H9 (cell line): ENCODE measurements around the gene SF3B3. TPM values are rescaled to one million over a fixed set of nuclear protein-coding genes. Genes with fewer than 3 reads are reported as not detected.

ENCODE experiments used
- DNase-seq: peaks from one replicate; pipeline ENCODE4 v3.0.0-alpha.2; 2017
- H2AFZ ChIP-seq: one replicate; pipeline ENCODE4 v1.6.1; 2013; ENCODE audit warnings: mild to moderate bottlenecking, low read length, control low read depth, moderate library complexity
- H2AK5ac ChIP-seq: 2 replicates; pipeline ENCODE4 v1.6.1; 2013; ENCODE audit warnings: low read length, control low read depth, mixed read lengths; ENCODE audit not compliant: insufficient read length
- H2BK120ac ChIP-seq: one replicate; pipeline ENCODE4 v1.6.1; 2013; ENCODE audit warnings: low read depth, mild to moderate bottlenecking, low read length, control low read depth, inconsistent platforms; ENCODE audit not compliant: poor library complexity, severe bottlenecking
- H2BK12ac ChIP-seq: 2 replicates; pipeline ENCODE4 v1.6.1; 2013; ENCODE audit warnings: low read length, control low read depth, mixed read lengths, low read depth; ENCODE audit not compliant: insufficient read length
- H2BK15ac ChIP-seq: 2 replicates; pipeline ENCODE4 v1.6.1; 2013; ENCODE audit warnings: low read depth, low read length, control low read depth
- H2BK20ac ChIP-seq: one replicate; pipeline ENCODE4 v1.6.1; 2013; ENCODE audit warnings: low read depth, mild to moderate bottlenecking, low read length, control low read depth, inconsistent platforms; ENCODE audit not compliant: poor library complexity, severe bottlenecking
- H2BK5ac ChIP-seq: 2 replicates; pipeline ENCODE4 v1.6.1; 2013; ENCODE audit warnings: low read length, control low read depth, mixed read lengths; ENCODE audit not compliant: insufficient read length
- H3K14ac ChIP-seq: 2 replicates; pipeline ENCODE4 v1.6.1; 2013; ENCODE audit warnings: low read length, control low read depth; ENCODE audit not compliant: insufficient read depth
- H3K18ac ChIP-seq: 2 replicates; pipeline ENCODE4 v1.6.1; 2013; ENCODE audit warnings: low read depth, mild to moderate bottlenecking, mixed read lengths, low read length, control low read depth; ENCODE audit not compliant: insufficient read length
- H3K23ac ChIP-seq: 2 replicates; pipeline ENCODE4 v1.6.1; 2013; ENCODE audit warnings: low read length, control low read depth, mixed read lengths, low read depth; ENCODE audit not compliant: insufficient read length
- H3K23me2 ChIP-seq: 2 replicates; pipeline ENCODE4 v1.6.1; 2013; ENCODE audit warnings: low read depth, mild to moderate bottlenecking, mixed read lengths, low read length, control low read depth; ENCODE audit not compliant: insufficient read length, poor library complexity, severe bottlenecking
- H3K27ac ChIP-seq: 2 replicates; pipeline ENCODE4 v1.5.1; 2013; ENCODE audit warnings: low read length, control low read depth, mixed read lengths, low read depth; ENCODE audit not compliant: insufficient read length
- H3K27me3 ChIP-seq: 2 replicates; pipeline ENCODE4 v1.6.1; 2013; ENCODE audit warnings: low read length, control low read depth, inconsistent platforms; ENCODE audit not compliant: insufficient read depth
- H3K4ac ChIP-seq: 2 replicates; pipeline ENCODE4 v1.6.1; 2013; ENCODE audit warnings: low read depth, mild to moderate bottlenecking, control low read depth, inconsistent platforms, low read length, moderate library complexity
- H3K4me1 ChIP-seq: 2 replicates; pipeline ENCODE4 v1.6.1; 2013; ENCODE audit warnings: low read length, control low read depth, inconsistent platforms; ENCODE audit not compliant: insufficient read depth
- H3K4me2 ChIP-seq: 2 replicates; pipeline ENCODE4 v1.6.1; 2013; ENCODE audit warnings: low read length, control low read depth, mixed read lengths; ENCODE audit not compliant: insufficient read length, insufficient read depth
- H3K56ac ChIP-seq: 2 replicates; pipeline ENCODE4 v1.6.1; 2013; ENCODE audit warnings: low read depth, mild to moderate bottlenecking, mixed read lengths, low read length, control low read depth; ENCODE audit not compliant: insufficient read length
- H3K79me1 ChIP-seq: 2 replicates; pipeline ENCODE4 v1.6.1; 2013; ENCODE audit warnings: low read depth, mild to moderate bottlenecking, moderate library complexity, low read length, control low read depth, inconsistent platforms; ENCODE audit not compliant: insufficient read depth, poor library complexity, severe bottlenecking
- H3K79me2 ChIP-seq: 2 replicates; pipeline ENCODE4 v1.6.1; 2013; ENCODE audit warnings: low read length, control low read depth, inconsistent platforms; ENCODE audit not compliant: insufficient read depth
- H3K9ac ChIP-seq: 2 replicates; pipeline ENCODE4 v1.6.1; 2013; ENCODE audit warnings: low read length, control low read depth, mixed read lengths; ENCODE audit not compliant: insufficient read length; ENCODE audit errors: extremely low read depth
- H3K9me3 ChIP-seq: one replicate; pipeline ENCODE4 v1.6.1; 2013; ENCODE audit warnings: low read depth, low read length, inconsistent platforms; ENCODE audit not compliant: control insufficient read depth
- H3T11ph ChIP-seq: one replicate; pipeline ENCODE4 v1.6.1; 2013; ENCODE audit warnings: mild to moderate bottlenecking, low read length, control low read depth, inconsistent platforms
- H4K20me1 ChIP-seq: one replicate; pipeline ENCODE4 v1.6.1; 2013; ENCODE audit not compliant: control insufficient read depth, insufficient read length, insufficient read depth
- H4K5ac ChIP-seq: 2 replicates; pipeline ENCODE4 v1.6.1; 2013; ENCODE audit warnings: low read depth, mild to moderate bottlenecking, mixed read lengths, low read length, control low read depth; ENCODE audit not compliant: insufficient read length
- H4K8ac ChIP-seq: replicated peaks from 2 replicates; pipeline ENCODE4 v1.6.1; 2013; ENCODE audit warnings: low read length, control low read depth, mixed read lengths, low read depth; ENCODE audit not compliant: insufficient read length
- H4K91ac ChIP-seq: 2 replicates; pipeline ENCODE4 v1.6.1; 2013; ENCODE audit warnings: low read depth, mild to moderate bottlenecking, moderate library complexity, mixed read lengths, low read length, control low read depth; ENCODE audit not compliant: insufficient read length
- H3K27ac Mint-ChIP-seq, 3 experiments: 2 replicates in 2 of 3; 3 replicates in 1 of 3; pipeline ENCODE4 v1.8.0; 2020 to 2021; ENCODE audit warnings: mixed read lengths in 3 of 3, mild to moderate bottlenecking in 1 of 3, moderate library complexity in 1 of 3
- H3K27me3 Mint-ChIP-seq: 2 replicates; pipeline ENCODE4 v1.8.0; 2021; ENCODE audit warnings: low read depth, mild to moderate bottlenecking, moderate library complexity, mixed read lengths
- H3K36me3 Mint-ChIP-seq, 3 experiments: 2 replicates in 2 of 3; 3 replicates in 1 of 3; pipeline ENCODE4 v1.8.0; 2020 to 2021; ENCODE audit warnings: low read depth in 3 of 3, mixed read lengths in 3 of 3; ENCODE audit not compliant: insufficient read depth in 1 of 3
- H3K4me1 Mint-ChIP-seq, 2 experiments: 2 replicates each; pipeline ENCODE4 v1.8.0; 2020; ENCODE audit warnings: mixed read lengths in 2 of 2
- H3K4me3 Mint-ChIP-seq, 2 experiments: 2 replicates in 1 of 2; 3 replicates in 1 of 2; pipeline ENCODE4 v1.8.0; 2020 to 2021; ENCODE audit warnings: mild to moderate bottlenecking in 2 of 2, mixed read lengths in 2 of 2, moderate library complexity in 1 of 2
- H3K9me3 Mint-ChIP-seq, 2 experiments: 2 replicates in 1 of 2; 3 replicates in 1 of 2; pipeline ENCODE4 v1.8.0; 2020; ENCODE audit warnings: mild to moderate bottlenecking in 2 of 2, mixed read lengths in 2 of 2, moderate library complexity in 1 of 2
- WGBS: extraction: QIAGEN DNeasy Blood & Tissue Kit; methylation state at CpG from one replicate; pipeline ENCODE4 v1.1.7; 2013; ENCODE audit warnings: missing lambda C conversion rate, low lambda C conversion rate, mixed read lengths; ENCODE audit not compliant: insufficient read length; ENCODE audit errors: extremely low coverage; 5-methylcytosine and 5-hydroxymethylcytosine counted together
- total RNA-seq: library from RNA; stranded (reverse); gene quantifications from 2 replicates; pipeline ENCODE4 v1.2.1, GENCODE V29; 2021
- TF ChIP-seq, protein P1 (sequence below): fragments of 200-600 bp; sonication (generic); conservative IDR thresholded peaks from 3 replicates; pipeline ENCODE4 v1.8.0; 2021; ENCODE audit warnings: antibody characterized with exemption, mild to moderate bottlenecking

Gene SF3B3
- total RNA-seq, 1 experiment from 2014 or later: 493 TPM

GRCh38 chr16:70601576-70602575 is 78.3 kb downstream of the SF3B3 start:
- Mint-ChIP-seq H3K4me1 (0 out of 4 replicates have a peak, but pooled peaks cover 3 to 6% of the 10 kb centered on the region in 2 experiments), H3K27ac (no peak overlapping the region), H3K4me3 (no peak overlapping the region), H3K27me3 (peaks cover 17% of the 10 kb centered on the region), H3K9me3 (no peaks in the 10 kb centered on the region), H3K36me3 (no peaks in the 10 kb centered on the region; a peak in 1 of 7 replicates)
- Histone ChIP-seq H2BK20ac (no peak overlapping the region), H3K4me1 (no peaks in the 10 kb centered on the region), H2BK15ac (no peak overlapping the region), H3K23me2 (no peaks in the 10 kb centered on the region), H4K5ac (no peak overlapping the region), H2AFZ (no peak overlapping the region), H3K18ac (no peak overlapping the region), H3K9ac (no peak overlapping the region), H3K27me3 (no peaks in the 10 kb centered on the region), H2BK5ac (no peak overlapping the region), H3K56ac (no peak overlapping the region), H3K14ac (no peak overlapping the region), H2BK120ac (no peak overlapping the region), H2AK5ac (no peak overlapping the region), H3K9me3 (no peaks in the 10 kb centered on the region), H4K8ac (no peak overlapping the region), H3K4ac (no peak overlapping the region), H3K23ac (no peak overlapping the region), H3K79me2 (no peaks in the 10 kb centered on the region; the same call in 1 of the 2 replicates), H3T11ph (no peak overlapping the region), H3K27ac (no peak overlapping the region), H3K4me2 (no peak overlapping the region), H4K20me1 (no peaks in the 10 kb centered on the region), H2BK12ac (no peak overlapping the region), H3K79me1 (no peaks in the 10 kb centered on the region), H4K91ac (no peak overlapping the region)
- TF ChIP-seq, protein P1, sequence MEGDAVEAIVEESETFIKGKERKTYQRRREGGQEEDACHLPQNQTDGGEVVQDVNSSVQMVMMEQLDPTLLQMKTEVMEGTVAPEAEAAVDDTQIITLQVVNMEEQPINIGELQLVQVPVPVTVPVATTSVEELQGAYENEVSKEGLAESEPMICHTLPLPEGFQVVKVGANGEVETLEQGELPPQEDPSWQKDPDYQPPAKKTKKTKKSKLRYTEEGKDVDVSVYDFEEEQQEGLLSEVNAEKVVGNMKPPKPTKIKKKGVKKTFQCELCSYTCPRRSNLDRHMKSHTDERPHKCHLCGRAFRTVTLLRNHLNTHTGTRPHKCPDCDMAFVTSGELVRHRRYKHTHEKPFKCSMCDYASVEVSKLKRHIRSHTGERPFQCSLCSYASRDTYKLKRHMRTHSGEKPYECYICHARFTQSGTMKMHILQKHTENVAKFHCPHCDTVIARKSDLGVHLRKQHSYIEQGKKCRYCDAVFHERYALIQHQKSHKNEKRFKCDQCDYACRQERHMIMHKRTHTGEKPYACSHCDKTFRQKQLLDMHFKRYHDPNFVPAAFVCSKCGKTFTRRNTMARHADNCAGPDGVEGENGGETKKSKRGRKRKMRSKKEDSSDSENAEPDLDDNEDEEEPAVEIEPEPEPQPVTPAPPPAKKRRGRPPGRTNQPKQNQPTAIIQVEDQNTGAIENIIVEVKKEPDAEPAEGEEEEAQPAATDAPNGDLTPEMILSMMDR: no peak
- WGBS: no CpG with 5 or more reads among the region's 8 CpGs
- DNase-seq: no peak
